HG02973 (cell line): Measurements from ENCODE around the gene SGCE.
"Not testable (repeated sequence)": the region's sequence is repeated elsewhere in the genome, so short reads cannot be mapped to it uniquely, and the experiment has no call there.

Experiments
- ATAC-seq: cut with Tn5 transposase; IDR thresholded peaks from one replicate; pipeline ENCODE4 v1.9.1; 2021; ENCODE audit warnings: moderate library complexity; ENCODE audit not compliant: unreplicated experiment

Gene SGCE

GRCh38 chr7:94655848-94656657 lies at the start of gene SGCE:
Gene SGCE (minus strand): TSS chr7:94656133. CDS start chr7:94656098, 35 bp downstream.
- ATAC-seq, result no peak

- ATAC-seq, result not testable (repeated sequence)
Measured at GRCh38 chr7:94705155-94706021, 49.5 kb upstream of the SGCE start.

GRCh38 chr7:94701555-94701973 lies 45.6 kb upstream of the SGCE start:
- no peak for ATAC-seq

- no peak for ATAC-seq
Measured at GRCh38 chr7:94700926-94701554, 45.1 kb upstream of the SGCE start.

- no peak for ATAC-seq
Measured at GRCh38 chr7:94698275-94698674, 42.3 kb upstream of the SGCE start.

GRCh38 chr7:94697035-94697974 lies 41.4 kb upstream of the SGCE start:
- no peak for ATAC-seq

- no peak for ATAC-seq
Measured at GRCh38 chr7:94687810-94688209, 31.9 kb upstream of the SGCE start.

GRCh38 chr7:94687076-94687475 lies 31.1 kb upstream of the SGCE start:
- ATAC-seq, result no peak

- no peak for ATAC-seq
Measured at GRCh38 chr7:94683066-94683465, 27.1 kb upstream of the SGCE start.

- ATAC-seq, result no peak
Measured at GRCh38 chr7:94679358-94679757, 23.4 kb upstream of the SGCE start.

- no peak for ATAC-seq
Measured at GRCh38 chr7:94676431-94676830, 20.5 kb upstream of the SGCE start.

GRCh38 chr7:94675356-94675755 lies 19.4 kb upstream of the SGCE start:
- ATAC-seq, result no peak

- no peak for ATAC-seq
Measured at GRCh38 chr7:94671444-94672235, 15.7 kb upstream of the SGCE start.

GRCh38 chr7:94669773-94670495 lies 14.0 kb upstream of the SGCE start:
- no peak for ATAC-seq

- ATAC-seq, result no peak
Measured at GRCh38 chr7:94666879-94667587, 11.1 kb upstream of the SGCE start.

- ATAC-seq, result no peak
Measured at GRCh38 chr7:94665426-94665825, 9.5 kb upstream of the SGCE start.

- no peak for ATAC-seq
Measured at GRCh38 chr7:94664023-94664422, 8.1 kb upstream of the SGCE start.

- no peak for ATAC-seq
Measured at GRCh38 chr7:94662548-94662947, 6.6 kb upstream of the SGCE start.
